ENCODE data around the gene MRAP.
"Not testable (repeated sequence)": the region's sequence is repeated elsewhere in the genome, so short reads cannot be mapped to it uniquely, and the experiment has no call there.

Gene MRAP

DNA sequence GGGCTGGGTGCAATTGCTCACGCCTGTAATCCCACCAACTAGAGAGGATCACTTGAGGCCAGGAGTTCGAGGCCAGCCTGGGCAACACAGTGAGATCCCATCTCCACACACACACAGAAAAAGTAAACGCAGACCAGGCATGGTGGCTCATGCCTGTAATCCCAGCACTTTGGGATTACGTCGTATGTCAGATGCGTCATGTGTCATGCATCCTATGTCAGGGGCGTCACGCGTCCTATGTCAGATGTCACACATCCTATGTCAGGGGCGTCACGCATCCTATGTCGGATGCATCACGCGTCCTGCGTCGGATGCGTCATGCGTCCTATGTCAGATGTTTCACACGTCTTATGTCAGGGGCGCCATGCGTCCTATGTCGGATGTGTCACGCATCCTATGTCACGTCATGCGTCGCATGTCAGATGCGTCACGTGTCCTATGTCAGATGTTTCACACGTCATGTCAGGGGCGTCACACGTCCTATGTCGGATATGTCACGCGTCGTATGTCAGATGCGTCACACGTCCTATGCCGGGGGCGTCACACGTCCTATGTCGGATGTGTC, 1.5 kb downstream of the MRAP start:
- no peak for DNase-seq

GRCh38 chr21:32301596-32301995, 2.9 kb downstream of the MRAP start:
- DNase-seq, result no peak

DNA sequence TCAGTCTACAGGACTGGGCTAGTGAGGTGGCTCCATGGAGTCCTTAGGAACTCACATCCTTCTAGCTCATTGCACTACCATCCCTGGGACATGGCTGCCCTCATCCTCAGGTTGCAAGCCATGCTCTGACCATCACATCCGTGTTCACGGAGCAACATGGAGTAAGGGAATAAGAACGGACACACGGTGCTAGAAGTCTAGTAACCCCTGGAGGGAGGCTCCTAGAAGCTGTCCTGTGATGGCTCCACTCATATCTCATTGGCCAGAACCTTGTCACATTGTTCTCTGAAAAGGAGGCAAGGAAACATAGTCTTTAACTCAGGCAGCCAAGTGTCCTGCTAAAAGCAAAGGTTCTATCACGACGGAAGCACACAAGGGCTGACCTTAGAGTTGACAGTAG, 3.9 kb downstream of the MRAP start:
- no peak for DNase-seq

DNA sequence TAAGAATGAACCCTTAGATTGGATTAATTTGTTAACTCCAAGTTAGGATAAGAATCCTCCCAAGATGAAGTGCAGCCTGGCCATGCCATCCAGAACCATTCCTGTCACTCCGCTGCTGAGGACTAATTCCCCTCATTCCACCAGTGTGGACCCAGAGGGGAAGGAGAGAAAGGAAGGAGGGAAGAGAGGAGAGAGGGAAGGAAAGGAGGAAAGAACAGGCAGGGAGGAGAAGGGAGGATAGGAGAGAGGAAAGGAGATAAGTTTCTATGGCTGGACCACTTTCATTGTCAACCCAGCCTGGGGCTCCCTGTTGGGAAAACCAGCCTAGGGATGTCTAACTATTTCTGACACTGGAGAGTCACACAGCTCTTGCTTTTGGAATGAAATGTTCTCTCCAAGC, 4.7 kb downstream of the MRAP start:
- no peak for DNase-seq

GRCh38 chr21:32304998-32305397, 6.3 kb downstream of the MRAP start:
- DNase-seq, result no peak

DNA sequence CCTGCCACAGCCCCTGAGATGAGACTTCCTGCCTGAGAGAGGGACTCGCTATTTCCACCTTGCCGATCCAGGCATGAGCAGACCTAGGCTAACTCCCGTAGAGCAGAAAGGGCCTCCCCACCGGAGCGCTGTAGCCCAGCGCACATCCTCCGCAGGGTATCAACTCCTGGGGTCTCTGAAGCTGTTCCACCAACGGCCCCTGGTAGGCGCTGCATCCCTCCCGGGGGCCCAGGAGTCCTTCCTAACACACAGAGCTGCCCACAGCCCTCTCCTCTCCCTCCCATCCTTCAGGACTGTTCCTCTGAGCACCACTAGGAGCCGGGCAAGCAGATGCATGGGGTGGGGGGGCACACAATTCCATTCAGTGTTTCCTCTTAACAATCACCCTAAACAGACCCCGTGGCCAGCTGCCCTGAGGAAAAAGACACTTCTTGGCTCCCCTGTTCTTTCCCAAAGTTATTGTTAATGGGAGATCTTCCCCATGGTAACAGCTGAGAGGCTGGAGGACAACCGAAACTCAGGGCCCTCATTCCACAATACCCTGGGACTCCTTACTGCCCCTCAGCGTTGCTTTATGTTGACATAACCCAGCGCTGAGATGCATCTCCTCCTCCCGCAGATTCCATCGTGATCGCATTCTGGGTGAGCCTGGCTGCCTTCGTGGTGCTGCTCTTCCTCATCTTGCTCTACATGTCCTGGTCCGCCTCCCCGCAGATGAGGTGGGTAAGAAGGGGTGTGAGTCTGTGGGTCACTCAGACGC, 7.5 kb downstream of the MRAP start:
- DNase-seq, result no peak

- no peak for DNase-seq
Measured at GRCh38 chr21:32307706-32308105, 9.1 kb downstream of the MRAP start.

- DNase-seq, result no peak
Measured at GRCh38 chr21:32308696-32309095, 10.0 kb downstream of the MRAP start.

GRCh38 chr21:32309906-32310460, 11.3 kb downstream of the MRAP start:
- DNase-seq, result no peak

- DNase-seq, result not testable (repeated sequence)
Measured at GRCh38 chr21:32310976-32311375, 12.3 kb downstream of the MRAP start.

- no peak for DNase-seq
Measured at GRCh38 chr21:32311621-32312020, 13.0 kb downstream of the MRAP start.

DNA sequence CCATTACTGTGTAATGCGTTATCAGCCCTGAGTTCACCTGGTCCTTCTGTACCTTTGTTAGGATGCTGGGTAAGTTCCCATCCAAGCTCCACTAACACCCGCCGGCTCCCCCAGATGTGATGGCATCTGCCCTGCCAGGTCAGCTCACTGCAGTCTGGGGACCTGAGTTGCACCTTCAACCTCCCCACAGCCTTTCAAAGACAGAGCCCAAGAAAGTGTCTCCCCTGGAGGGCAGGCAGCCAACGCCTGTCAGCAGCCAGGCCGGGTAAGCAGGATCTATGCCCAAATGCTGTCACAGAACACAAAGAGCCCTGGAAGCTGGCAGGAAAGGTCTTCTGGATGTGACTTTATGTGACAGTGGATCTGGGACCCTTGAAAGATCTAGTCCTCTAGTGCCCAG, 13.7 kb downstream of the MRAP start:
- DNase-seq, result no peak

DNA sequence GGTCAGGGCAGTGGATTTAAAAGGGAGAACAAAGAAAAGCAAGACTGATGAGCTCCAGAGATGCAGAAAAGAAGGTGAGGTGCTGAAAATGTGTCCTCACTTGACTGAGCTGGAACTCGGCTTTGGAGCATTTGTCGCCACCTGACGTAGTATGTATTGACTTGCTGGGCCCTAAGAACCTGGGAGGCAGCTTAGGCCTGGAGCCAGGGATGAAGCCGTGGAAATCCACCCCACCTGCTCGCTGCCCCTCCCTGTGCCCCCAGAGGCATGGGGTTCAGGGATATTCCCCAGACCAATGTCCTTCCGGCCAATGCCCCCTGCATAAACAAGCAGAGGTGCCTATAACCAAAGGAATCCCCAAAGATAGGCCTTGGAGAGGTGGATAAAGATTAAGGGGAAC, 14.3 kb downstream of the MRAP start:
- no peak for DNase-seq

DNA sequence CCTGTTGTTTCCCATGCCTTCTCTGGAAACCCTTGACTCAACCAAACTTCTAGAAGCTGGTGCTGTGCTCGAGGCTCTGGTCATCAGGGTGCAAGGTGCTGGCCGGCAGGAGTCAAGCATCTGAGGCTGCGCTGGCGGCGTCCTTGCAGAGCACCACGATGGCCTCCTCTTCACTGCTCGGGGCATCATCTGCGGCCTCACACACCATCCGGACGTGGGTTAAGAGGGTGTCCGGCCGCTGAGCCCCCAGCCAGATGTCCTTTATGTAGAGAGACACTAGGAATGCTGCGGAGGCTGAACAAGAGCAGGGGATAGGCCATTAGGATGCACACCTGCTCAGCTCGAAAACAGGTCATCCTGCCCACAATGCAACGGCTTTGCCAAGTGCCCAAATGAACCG, 16.2 kb downstream of the MRAP start:
- DNase-seq, result no peak

GRCh38 chr21:32315511-32316281, 17.0 kb downstream of the MRAP start:
- no peak for DNase-seq

DNA sequence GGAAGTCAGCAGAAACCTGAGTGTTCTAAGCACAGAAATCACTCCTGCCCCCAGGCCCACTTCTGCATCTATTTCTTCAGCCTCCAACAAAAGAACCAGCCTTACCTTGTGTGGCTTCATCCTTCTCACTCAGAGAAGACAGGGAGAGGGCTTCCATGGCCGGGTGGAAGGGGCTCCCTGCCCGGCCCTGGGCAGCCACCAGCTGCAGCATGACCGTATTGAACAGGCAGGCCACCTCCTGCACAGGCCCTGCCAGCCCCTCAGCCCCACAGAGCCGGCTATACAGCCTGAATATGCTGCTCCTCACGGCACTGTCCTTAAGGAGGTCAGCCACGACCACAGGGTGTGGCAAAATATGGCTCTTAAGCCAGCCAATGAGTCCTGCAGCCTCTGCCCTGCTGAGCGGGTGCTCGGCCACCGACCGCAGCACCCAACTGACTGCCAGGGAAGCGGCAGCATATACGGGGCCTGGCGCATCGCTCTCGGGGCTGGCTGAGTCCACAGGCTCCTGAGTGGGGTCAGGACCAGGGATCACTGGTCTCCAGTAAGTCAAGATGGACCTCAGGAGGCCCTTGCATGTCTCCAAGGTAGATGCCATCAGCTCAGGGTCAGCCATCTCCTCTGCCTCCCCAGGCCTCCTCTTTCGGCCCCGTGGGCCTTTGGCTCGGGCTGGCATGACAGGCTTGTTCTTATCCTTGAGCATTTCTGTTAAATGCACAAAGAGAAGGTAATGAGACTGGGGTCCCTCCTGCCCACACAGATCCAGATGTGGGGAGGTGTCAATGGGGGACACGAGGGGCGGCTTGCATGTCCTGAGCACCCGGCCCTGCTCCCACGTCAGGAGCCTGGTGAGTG, 17.9 kb downstream of the MRAP start:
- DNase-seq, result no peak

DNA sequence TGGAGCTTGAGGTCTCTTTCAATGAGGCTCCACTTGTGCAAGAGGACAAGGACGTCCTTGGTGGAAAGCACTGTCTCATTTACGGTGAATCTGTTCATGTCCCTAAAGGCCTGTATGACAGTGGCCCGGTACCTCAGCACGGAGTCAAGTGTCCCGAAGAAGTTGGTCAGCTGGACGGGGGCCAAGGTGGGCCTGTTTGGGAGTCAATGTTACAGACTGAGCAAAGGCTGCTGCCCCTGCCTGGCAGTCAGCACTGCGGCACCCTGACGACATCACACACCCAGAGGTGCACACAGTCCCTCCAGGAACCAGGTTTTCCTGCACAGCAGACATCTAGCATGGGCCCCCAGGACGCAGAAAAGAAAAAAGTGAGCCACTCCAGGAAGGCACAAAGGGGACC, 19.1 kb downstream of the MRAP start:
- no peak for DNase-seq

- DNase-seq, result no peak
Measured at GRCh38 chr21:32319012-32319411, 20.4 kb downstream of the MRAP start.

DNA sequence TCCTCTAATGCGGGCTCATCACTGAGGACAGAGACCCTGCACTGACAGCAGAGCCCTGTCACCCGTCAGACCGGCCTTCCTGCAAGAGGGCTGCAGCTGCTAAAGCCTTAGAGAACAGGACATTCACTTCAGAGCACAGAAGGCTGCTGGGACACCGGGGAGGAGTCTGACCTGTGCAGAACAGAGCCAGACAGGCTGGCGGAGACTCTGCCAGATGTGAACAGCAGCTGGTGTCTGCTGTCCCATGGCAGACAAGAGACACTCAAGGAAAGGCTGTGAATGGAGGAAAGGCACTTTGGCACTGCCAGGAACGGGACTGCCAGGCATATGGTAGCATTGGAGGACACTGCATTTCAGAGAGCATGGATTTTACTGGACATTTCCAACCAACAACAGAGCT, 21.4 kb downstream of the MRAP start:
- DNase-seq, result no peak

- DNase-seq, result no peak
Measured at GRCh38 chr21:32320726-32321125, 22.1 kb downstream of the MRAP start.

DNA sequence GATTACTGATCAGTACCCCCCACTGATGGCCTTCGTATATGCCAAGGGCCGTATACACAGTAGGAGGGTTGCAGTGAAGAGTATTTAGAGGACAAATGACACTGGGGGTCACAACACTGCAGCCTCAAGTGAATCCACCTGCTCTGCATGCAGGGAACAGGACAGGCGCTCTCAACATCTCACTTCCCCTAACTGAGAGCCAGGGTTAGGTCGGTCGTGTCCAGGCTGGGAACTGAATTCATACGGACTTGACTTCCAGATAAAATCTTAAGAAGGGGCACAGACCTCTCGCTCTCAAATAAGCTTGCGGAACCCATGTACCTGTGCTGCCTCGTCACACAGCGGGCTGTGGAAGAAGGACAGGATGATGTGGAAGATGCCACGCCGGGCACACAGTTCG, 22.8 kb downstream of the MRAP start:
- no peak for DNase-seq

GRCh38 chr21:32322103-32322502, 23.4 kb downstream of the MRAP start:
- DNase-seq, result no peak

- DNase-seq, result no peak
Measured at GRCh38 chr21:32322676-32323075, 24.0 kb downstream of the MRAP start.

Data from activated CD4-positive, alpha-beta T cell treated with anti-CD3 and anti-CD28 coated beads, Interleukin-2, Interleukin-6, amounts not matched to agents 100 ng/mL and 50 ng/mL, durations not matched to agents 16 hours and 8 hours (primary cell).